ENCODE results near the gene FEZF1.

FEZF1 gene

DNA sequence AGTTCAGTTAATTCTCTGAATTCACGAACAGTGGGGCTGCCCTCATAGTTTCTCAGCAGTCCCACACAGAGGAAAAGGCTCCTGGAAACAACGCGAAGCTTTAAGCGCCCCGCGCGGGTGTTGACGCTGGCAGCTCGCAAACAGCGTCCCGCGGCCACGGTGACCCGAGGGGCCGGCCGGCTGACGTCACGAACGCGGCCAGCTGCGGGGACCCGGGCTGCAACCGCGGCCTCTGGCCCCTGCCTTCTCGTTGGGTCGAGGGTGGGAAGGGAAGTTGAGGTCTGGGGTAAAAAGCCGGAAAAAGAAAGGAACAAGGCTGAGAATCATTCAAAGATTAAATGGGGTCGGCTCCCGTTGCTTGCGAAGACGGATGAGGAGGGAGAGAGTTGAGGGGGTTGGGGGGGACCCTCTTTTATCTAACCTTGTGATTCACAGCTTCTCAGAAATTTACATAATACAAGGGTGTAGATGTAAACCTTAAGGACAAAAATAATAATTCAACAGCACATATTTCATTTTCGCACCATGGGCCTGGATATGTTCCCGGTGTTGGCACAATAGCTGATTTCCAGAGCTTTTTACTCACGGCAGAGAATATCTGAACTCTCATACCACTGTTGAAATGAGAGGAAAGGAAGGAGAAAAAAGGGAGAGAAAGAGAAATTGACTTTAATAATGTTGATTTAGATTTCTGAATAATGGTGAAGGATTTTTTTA, 7.3 kb upstream of the FEZF1 start:
- no peak for TF ChIP-seq CTCF (IDR thresholded peaks at IDR 0.05)

DNA sequence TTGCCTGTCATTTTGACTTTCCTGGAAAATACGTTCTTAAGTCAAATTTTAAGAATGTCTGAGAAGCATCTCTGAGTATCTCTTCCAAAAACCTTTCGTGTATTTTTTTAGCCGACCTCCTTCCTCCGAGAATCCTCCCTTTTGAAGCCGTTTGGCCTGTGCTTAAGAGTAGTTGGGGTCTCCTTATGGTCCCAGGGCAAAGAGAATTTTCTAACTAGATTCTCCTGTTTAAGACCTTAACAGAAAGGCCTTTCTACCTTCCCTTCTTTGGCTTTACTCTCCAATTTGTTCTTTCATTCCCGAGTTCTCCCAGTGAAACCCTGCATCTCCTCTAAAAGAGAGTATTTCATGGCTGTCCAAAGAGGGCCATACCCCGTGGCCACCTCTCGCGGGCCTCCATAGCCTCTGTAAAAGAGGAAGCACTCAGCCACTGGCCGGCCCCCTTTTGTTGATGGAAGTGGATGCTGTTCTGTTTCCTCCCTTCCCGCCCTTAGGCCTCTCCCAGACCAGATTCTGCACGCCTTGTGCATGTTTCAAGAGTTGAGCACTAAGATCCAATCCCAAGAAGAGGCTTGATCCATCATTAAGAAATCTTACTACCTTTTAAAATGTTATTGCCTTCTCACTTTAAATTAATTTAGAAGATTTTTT, 6.6 kb upstream of the FEZF1 start:
- TF ChIP-seq CTCF (IDR thresholded peaks at IDR 0.05): no peak

- TF ChIP-seq CTCF (IDR thresholded peaks at IDR 0.05): no peak
Measured at GRCh38 chr7:122310119-122311021, 5.8 kb upstream of the FEZF1 start.

DNA sequence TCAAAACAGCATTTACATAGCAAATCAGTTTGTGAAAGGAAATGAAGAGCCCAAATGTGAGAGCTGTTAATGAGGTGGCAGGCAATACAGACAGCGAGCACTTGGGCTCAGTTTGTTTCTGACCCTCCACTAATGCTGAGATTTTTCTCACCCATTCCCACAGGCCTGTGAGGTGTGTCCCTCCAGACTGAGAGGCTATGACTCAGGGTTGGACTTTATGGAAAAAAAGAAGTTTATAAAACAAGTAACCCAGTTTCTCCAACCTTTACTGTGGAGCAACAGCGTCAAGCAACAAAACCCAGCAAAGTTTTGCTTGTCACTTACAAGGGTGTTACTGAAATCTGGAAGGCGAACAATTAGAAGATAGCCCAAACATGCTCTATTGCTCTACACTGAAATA, 4.9 kb upstream of the FEZF1 start:
- no peak for TF ChIP-seq CTCF (IDR thresholded peaks at IDR 0.05)

DNA sequence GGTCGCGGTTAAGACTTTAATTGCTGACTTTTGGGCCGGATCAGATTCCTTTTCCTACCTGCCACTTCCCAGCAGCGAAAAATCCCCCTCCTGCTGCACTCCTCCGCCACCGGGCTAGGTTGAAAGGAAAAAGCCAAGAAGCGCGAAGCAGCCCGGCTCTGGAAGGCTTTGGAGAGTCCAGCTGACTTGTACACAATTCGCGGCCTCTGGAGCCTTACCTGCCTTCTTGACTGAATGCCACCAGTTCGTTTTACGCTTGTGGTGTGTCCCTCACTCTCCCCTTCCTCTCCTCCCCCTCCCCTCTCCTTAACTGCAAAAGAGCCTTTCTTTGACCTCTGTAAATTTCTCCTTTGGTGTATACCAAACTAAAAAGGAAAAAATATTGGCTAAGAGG, 2.7 kb upstream of the FEZF1 start:
- no peak for TF ChIP-seq CTCF (IDR thresholded peaks at IDR 0.05)

DNA sequence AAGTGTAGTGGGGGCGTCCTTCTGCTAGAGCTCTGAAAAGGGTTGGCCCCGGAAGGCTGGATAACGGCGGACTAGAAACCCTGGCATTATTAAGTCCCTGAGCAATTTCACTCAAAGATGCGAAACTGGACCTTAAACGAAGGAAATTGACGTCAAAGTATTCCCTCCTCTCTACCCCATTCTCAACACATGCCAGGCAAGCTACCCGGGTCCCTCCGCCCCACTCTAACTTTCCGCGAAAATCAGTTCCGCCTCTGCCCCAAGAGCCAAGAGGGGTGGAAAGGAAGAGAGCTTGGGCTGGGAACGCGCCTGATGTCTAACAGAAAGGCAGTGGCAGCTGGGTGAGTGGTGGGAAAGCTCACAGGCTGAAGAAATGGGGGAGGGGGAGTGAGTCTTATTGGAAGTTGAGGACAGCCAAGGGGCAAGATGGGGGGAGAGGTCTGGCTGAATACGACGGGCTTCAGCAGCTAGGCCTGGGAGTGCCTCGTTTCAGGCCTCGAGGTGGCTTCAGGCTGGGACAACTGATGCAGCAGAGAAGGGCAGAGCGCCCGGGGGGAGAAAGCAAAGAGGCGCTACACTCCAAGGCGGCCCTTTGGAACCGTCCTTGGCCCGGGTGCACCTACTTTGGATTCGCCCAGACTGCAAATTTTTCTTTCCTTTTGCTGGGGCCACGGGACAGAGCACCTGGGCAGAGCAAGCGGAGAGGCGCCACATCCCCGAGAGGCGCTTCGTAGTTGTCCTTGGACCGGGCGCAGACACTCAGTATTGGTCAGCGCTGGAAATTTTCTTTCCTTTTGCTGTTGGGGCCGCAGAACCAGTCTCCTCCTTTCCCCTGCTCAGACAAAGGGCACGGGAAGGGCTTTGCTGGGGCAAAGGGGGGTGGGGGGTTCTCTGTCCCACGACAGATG, 2.0 kb upstream of the FEZF1 start:
- no peak for TF ChIP-seq CTCF (IDR thresholded peaks at IDR 0.05)

Data from LNCAP (cell line).